Astrocyte of the spinal cord (primary cell): Measurements from ENCODE around the gene RALGPS1.

Experiments
- DNase-seq: peaks from one replicate; pipeline ENCODE4 v3.0.0; 2011; ENCODE audit warnings: low read depth, low spot score
- H3K4me3 ChIP-seq: 2 replicates; pipeline ENCODE4 v1.5.1; 2011; ENCODE audit warnings: low read depth, mild to moderate bottlenecking, low read length, moderate library complexity
- in situ Hi-C: cut with HindIII; loops from 2 replicates; pipeline ENCODE4 v1.10.0; 2017; ENCODE audit warnings: low sequenced_read_pairs
- TF ChIP-seq, protein P1 (sequence below): IDR thresholded peaks from 2 replicates; pipeline ENCODE4 v1.5.1; 2012; ENCODE audit warnings: low read depth, mild to moderate bottlenecking, low read length, inconsistent platforms

The RALGPS1 gene

DNA sequence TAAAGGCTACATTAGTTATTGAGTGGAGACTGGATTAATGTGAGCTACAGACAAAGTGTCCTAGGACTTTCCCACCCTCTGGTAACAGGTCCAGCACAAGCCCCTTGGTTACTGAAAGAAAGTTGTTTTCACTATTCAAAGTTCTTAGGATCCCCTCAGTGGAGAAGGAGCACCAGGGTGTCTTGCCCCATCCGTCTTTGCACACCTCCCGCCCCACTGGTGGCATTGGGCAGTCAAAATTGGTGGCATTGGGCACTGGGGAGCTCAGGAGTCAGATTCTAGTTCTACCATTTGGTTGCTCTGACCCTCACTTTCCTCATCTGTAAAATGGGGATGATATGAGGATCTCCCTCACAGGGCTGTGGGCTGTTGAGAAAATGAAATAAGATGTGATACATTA, 210.2 kb downstream of the RALGPS1 start:
- in situ Hi-C loops = no loop called here
- H3K4me3 ChIP-seq = no peak overlapping the region
- TF ChIP-seq, protein P1, sequence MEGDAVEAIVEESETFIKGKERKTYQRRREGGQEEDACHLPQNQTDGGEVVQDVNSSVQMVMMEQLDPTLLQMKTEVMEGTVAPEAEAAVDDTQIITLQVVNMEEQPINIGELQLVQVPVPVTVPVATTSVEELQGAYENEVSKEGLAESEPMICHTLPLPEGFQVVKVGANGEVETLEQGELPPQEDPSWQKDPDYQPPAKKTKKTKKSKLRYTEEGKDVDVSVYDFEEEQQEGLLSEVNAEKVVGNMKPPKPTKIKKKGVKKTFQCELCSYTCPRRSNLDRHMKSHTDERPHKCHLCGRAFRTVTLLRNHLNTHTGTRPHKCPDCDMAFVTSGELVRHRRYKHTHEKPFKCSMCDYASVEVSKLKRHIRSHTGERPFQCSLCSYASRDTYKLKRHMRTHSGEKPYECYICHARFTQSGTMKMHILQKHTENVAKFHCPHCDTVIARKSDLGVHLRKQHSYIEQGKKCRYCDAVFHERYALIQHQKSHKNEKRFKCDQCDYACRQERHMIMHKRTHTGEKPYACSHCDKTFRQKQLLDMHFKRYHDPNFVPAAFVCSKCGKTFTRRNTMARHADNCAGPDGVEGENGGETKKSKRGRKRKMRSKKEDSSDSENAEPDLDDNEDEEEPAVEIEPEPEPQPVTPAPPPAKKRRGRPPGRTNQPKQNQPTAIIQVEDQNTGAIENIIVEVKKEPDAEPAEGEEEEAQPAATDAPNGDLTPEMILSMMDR = no peak
- DNase-seq = no peak

DNA sequence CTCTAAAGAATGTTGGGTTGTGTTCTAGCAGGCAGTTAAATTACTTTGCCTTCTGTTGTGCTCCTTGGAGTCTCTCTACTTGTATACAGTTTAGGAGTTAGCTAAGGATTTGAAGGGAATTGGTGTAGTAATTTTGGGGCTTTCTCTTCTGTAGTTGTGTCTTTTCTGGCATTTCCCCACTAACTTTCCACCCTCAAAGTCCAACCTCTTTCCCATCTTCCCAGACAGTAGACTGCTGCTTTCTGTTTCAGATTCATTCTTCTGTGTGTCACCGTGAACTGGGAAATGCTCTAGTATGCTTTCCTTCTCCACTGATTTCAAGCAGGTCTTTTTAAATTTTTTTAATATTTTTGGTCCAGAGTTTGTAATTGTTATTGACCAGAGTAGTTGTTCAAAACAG, 212.4 kb downstream of the RALGPS1 start:
- in situ Hi-C loops = no loop called here
- H3K4me3 ChIP-seq = no peak overlapping the region
- TF ChIP-seq, protein P1 = no peak
- no peak for DNase-seq

DNA sequence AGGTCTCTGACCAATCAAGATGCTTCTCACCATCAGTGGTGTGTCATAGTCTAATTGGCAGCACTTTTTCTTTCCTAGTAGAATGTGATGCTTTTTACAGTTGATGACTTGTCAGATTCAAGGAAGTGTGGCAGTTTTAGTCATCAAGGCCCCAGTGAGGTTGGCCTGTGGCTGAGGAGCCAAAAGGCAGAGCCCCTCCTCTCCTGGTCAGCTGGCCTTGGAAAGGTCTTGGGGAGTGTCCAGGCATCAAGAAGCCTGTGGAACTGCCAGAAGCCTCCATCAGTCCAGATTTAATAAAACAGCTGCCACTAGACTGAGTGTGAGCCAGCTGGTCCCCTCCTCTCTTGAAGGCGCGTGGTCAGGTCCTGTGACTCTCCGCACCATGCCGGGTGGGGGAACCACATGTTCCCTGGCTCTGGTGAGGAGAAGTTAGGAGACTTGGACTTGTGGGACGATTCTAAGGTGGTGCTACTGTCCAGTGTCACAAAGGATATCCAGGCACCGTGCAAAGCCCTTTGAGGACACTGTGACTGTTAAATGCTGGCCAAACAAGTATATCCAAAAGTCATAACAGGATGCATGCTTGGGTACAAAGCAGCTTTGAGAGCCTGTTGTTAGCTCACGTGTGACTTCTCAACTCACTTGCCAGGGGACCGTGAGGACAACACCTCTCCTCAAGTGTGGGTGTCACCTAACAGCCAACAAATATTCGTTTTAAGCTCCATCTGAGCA, 213.9 kb downstream of the RALGPS1 start:
- TF ChIP-seq, protein P1 = no peak
- in situ Hi-C loops = no loop called here
- DNase-seq = peak; percentile 22
- H3K4me3 ChIP-seq = no peak overlapping the region

DNA sequence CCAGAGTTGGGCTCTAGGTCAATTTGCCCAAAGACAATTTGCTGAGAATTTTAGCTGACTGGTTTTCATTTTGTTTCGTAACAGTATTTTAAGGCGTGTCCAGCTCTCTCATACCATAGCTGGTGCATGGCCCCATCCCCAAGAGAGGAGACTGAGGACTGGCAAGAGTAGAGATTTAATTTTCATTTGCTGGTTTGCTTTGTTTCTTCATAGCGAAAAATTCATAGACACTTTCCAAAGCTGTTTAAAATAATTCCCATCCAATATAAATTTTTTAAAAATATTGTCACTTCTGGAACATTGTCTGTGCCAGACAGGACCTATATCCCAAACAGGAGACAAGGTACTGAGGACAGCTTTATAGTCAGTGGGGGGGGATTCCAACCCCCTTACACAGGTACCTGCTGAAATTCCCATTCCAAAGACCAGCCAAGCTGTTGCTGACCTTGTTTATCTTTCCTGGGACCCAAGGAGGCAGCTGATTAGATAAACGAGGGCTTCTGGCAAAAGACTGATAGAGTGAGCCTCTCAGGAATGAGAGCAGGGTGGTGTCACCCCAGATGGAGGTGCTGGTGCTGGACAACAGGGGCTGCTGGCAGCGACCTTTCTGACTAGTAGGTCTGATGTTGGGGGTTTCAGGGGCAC, 214.6 kb downstream of the RALGPS1 start:
- no peak overlapping the region for H3K4me3 ChIP-seq
- in situ Hi-C loops = no loop called here
- DNase-seq = no peak
- TF ChIP-seq, protein P1 = no peak

DNA sequence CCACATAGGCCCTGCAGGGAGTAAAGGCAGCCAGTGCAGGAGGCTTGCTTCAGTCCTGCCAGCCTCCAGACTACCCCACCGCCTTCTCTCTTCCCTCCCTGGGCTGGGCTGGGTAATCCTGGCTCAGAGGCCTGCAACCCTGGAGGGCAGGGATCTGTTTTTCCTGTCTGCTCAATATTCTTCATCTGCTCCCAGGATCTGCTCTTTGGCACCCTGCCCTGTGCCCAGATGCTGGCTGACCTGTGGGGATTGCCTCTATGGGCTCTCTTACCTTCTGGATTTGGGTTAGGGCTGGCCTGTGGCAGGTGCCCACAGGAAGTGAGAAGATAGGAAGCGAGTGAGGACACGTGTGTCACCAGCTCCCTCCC, 215.1 kb downstream of the RALGPS1 start:
- in situ Hi-C loops = no loop called here
- TF ChIP-seq, protein P1 = no peak
- DNase-seq = no peak
- no peak overlapping the region for H3K4me3 ChIP-seq

DNA sequence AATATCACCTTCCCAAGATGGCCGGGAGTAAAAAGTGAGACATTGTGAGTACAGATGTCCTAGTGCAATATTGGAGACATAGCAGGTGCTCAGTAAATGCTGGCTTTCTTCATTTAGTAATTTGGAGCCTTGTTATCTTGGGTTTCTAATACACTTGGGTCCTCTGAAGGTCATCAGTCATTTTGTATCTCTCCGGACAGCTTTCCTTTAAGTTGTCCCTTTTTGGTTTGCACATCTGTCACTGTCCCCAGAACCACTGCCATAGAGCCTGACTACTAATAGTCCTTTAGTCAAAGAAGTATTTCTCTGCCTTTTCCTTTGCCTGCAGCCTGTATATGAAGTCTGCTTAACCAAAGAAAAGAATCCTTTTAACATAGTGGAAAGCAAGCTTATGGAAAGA, 215.7 kb downstream of the RALGPS1 start:
- in situ Hi-C loops = no loop called here
- DNase-seq = no peak
- TF ChIP-seq, protein P1 = no peak
- H3K4me3 ChIP-seq = no peak overlapping the region
